GM06990 (cell line): ENCODE data around the gene SERPINB5.
"Not testable (repeated sequence)": the region's sequence is repeated elsewhere in the genome, so short reads cannot be mapped to it uniquely, and the experiment has no call there.

ENCODE experiments used
- DNase-seq: peaks from one replicate; pipeline ENCODE4 v3.0.0-alpha.2; 2011; ENCODE audit not compliant: insufficient read length; ENCODE audit errors: extremely low read depth
- H3K27me3 ChIP-seq: replicated peaks from 2 replicates; pipeline ENCODE4 v1.6.0; 2011; ENCODE audit warnings: low read length; ENCODE audit not compliant: control insufficient read depth, insufficient read depth
- H3K36me3 ChIP-seq: 2 replicates; pipeline ENCODE4 v1.5.1; 2011; ENCODE audit warnings: low read length; ENCODE audit not compliant: control insufficient read depth, insufficient read depth
- H3K4me3 ChIP-seq: replicated peaks from 2 replicates; pipeline ENCODE4 v1.5.1; 2011; ENCODE audit warnings: low read depth, mild to moderate bottlenecking, control low read depth, low read length
- TF ChIP-seq, protein P1 (sequence below): IDR thresholded peaks from 2 replicates; pipeline ENCODE4 v1.5.1; 2011; ENCODE audit warnings: low read length, control low read depth, mild to moderate bottlenecking, inconsistent platforms; ENCODE audit not compliant: insufficient read depth, poor library complexity, severe bottlenecking

Gene SERPINB5

DNA sequence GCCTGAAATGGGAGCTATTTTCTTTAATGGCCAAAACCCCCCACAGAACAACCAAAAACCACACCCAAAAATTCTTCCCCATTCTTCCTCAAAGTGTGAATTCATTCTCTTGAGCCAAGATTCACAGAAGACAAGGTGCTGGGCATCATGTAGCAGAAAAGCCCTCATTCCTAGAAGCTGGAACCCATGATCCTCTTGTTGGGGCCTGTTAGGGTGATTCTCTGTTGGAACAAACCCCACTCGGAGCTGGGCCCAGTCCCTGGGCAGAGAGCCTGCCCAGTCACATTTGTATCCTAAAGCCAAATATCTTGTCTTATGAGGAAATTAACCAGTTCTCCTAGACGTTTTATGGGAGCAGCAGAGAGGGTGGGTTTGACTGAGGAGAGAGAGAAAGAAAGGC, 31.7 kb upstream of the SERPINB5 start:
- Histone ChIP-seq H3K27me3 (no peaks in the 10 kb centered on the region), H3K4me3 (no peak overlapping the region), H3K36me3 (no peaks in the 10 kb centered on the region)
- no peak for DNase-seq
- TF ChIP-seq, protein P1, sequence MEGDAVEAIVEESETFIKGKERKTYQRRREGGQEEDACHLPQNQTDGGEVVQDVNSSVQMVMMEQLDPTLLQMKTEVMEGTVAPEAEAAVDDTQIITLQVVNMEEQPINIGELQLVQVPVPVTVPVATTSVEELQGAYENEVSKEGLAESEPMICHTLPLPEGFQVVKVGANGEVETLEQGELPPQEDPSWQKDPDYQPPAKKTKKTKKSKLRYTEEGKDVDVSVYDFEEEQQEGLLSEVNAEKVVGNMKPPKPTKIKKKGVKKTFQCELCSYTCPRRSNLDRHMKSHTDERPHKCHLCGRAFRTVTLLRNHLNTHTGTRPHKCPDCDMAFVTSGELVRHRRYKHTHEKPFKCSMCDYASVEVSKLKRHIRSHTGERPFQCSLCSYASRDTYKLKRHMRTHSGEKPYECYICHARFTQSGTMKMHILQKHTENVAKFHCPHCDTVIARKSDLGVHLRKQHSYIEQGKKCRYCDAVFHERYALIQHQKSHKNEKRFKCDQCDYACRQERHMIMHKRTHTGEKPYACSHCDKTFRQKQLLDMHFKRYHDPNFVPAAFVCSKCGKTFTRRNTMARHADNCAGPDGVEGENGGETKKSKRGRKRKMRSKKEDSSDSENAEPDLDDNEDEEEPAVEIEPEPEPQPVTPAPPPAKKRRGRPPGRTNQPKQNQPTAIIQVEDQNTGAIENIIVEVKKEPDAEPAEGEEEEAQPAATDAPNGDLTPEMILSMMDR: no peak

DNA sequence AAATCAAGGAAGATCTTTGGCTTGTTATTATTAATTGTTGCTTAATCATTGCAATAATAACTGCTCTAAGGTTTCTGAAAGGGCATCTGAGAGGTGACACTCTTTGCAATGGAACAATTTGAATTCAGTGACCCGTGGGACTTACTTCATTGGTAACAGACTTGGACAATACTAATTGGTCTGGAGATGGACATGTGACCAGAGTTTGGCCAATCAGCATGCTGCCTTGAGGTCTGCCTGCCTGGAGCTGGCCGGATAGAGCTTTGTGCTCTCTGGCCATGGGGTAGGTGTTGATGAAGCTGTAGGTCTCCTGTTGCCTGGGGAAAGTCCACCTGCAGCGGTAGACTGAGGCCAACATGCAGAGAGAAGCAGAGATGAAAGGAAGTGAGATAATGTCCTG, 30.5 kb upstream of the SERPINB5 start:
- Histone ChIP-seq H3K27me3 (no peaks in the 10 kb centered on the region), H3K36me3 (no peaks in the 10 kb centered on the region), H3K4me3 (no peak overlapping the region)
- TF ChIP-seq, protein P1: no peak
- no peak for DNase-seq

DNA sequence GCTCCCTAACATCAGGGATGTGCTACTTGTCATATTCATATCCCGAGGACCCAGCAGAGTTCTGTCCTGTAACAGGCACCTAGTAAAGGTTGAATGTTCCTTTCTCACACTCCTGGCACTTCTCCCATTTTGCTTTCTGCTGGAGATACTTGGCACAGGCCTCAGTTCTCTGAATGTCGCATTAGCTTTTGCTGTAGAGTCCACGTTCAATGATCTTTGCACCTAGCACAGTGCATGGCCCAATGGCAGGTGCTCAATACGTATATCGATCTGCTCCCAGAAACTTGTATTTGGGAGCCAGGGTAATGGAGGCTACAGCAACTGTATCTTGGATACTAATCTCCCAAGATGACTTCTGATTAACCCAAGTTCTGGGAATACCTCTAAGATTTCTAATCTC, 29.7 kb upstream of the SERPINB5 start:
- TF ChIP-seq, protein P1: no peak
- H3K36me3 ChIP-seq: no peaks in the 10 kb centered on the region
- DNase-seq: no peak
- no peak overlapping the region for H3K4me3 ChIP-seq
- H3K27me3 ChIP-seq: no peaks in the 10 kb centered on the region

DNA sequence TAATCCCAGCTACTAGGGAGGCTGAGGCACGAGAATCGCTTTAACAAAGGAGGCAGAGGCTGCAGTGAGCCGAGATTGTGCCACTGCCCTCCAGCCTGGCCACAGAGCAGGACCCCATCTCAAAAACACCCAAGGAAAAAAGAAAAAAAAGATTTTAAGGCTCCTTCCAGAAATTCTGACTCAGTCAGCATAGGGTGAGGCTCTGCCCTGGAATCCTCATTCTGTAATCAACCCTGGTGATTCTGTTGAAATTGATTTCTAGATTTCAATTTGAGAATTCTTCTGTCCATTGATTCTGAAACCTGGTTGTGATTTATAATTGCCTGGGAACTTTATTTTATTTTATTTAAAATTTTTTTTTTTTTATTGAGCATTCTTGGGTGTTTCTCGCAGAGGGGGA, 27.3 kb upstream of the SERPINB5 start:
- DNase-seq: no peak
- TF ChIP-seq, protein P1: no peak

DNA sequence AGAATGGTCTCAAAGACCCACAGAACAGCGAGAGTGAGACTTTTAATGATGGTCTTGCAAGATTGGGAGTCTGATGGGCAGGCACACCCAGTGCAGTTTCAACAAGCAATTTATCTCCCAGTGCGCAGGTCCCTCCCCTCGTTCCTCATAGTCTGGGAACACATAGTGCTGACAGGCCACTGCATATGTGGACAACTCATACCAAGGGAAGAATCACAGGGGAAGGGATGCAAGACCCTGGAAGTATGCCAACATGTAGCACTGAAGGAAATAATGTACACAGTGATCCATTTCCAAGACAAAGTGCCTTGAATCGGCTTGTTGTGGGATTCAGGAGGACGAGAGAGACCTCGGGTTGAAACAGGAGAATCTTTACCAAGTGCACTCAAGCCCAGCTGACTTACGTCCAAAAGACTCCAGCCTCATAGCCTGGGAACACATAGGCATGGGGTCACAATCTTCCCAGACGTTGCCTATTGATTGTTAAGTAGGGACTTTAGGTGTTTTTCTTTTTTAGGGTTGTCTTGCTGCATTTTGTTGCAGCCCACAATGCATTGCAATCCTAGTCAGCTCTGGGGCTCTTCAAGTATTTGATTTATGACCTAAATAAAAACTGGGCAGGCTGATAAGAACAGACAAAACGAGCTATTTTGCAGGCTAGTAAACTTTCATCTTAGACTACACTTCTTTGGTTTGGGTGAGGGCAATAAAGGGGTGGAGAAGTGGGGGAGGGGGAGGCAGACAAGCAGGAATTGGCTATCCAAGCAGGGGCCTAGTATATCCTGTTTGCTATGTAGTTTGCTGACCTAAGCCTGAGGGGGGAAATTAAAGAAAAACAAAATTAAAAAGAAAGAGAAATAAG, 24.7 kb upstream of the SERPINB5 start:
- Histone ChIP-seq H3K36me3 (no peaks in the 10 kb centered on the region), H3K4me3 (no peak overlapping the region), H3K27me3 (no peaks in the 10 kb centered on the region)
- no peak for DNase-seq
- TF ChIP-seq, protein P1: no peak

More for the DNA sequence above, 27.3 kb upstream of the SERPINB5 start:
- Histone ChIP-seq H3K27me3 (no peaks in the 10 kb centered on the region), H3K36me3 (no peaks in the 10 kb centered on the region), H3K4me3 (no peak overlapping the region)

GRCh38 chr18:63452751-63453150, 24.0 kb upstream of the SERPINB5 start:
- H3K4me3 ChIP-seq, H3K36me3 ChIP-seq, H3K27me3 ChIP-seq, DNase-seq: not testable (repeated sequence)
